ENCODE results near the gene NUDT19.
A peak's percentile ranks its signal among the peaks of the same experiment; 100 is the strongest.

NUDT19 gene

DNA sequence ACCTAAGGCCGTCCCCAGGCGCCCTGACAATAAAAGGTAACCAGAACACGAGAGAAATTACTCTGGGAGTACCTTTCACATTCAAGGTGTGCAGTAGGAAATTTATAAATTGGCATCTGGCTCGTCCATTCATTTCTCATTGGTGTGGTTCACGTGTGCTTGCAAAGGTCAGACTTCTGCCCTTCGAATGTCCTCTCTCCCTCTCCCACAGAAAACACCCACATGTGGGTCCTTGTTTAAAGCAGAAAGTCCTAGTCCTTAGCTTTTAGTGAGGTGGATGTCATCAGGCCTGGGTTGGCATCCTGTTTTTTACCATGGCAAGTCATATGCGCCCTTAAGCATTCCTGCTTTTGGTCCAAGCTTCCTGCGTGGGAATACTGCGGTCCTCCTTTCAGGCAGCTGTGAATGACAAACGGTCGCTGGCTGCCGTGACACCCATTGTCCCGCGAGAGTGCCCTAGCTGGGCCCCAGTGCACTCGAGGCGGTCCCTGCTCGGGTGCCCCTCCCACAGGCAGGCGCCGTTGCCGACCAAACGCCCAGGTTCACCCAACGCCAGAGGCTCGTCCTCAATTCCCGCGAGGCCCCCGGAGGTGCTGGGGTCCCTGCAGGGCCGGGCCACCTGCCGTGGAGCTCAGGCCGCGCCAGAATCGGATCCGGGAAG is at the start of gene NUDT19 (continued):
- TF ChIP-seq, protein P1, sequence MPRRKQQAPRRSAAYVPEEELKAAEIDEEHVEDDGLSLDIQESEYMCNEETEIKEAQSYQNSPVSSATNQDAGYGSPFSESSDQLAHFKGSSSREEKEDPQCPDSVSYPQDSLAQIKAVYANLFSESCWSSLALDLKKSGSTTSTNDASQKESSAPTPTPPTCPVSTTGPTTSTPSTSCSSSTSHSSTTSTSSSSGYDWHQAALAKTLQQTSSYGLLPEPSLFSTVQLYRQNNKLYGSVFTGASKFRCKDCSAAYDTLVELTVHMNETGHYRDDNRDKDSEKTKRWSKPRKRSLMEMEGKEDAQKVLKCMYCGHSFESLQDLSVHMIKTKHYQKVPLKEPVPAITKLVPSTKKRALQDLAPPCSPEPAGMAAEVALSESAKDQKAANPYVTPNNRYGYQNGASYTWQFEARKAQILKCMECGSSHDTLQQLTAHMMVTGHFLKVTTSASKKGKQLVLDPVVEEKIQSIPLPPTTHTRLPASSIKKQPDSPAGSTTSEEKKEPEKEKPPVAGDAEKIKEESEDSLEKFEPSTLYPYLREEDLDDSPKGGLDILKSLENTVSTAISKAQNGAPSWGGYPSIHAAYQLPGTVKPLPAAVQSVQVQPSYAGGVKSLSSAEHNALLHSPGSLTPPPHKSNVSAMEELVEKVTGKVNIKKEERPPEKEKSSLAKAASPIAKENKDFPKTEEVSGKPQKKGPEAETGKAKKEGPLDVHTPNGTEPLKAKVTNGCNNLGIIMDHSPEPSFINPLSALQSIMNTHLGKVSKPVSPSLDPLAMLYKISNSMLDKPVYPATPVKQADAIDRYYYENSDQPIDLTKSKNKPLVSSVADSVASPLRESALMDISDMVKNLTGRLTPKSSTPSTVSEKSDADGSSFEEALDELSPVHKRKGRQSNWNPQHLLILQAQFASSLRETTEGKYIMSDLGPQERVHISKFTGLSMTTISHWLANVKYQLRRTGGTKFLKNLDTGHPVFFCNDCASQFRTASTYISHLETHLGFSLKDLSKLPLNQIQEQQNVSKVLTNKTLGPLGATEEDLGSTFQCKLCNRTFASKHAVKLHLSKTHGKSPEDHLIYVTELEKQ (tag by site-specific recombination; IDR thresholded peaks at IDR 0.05; ENCODE audit: borderline replicate concordance): no peak; the same call in 1 of the 2 replicates
- TF ChIP-seq, protein P2, sequence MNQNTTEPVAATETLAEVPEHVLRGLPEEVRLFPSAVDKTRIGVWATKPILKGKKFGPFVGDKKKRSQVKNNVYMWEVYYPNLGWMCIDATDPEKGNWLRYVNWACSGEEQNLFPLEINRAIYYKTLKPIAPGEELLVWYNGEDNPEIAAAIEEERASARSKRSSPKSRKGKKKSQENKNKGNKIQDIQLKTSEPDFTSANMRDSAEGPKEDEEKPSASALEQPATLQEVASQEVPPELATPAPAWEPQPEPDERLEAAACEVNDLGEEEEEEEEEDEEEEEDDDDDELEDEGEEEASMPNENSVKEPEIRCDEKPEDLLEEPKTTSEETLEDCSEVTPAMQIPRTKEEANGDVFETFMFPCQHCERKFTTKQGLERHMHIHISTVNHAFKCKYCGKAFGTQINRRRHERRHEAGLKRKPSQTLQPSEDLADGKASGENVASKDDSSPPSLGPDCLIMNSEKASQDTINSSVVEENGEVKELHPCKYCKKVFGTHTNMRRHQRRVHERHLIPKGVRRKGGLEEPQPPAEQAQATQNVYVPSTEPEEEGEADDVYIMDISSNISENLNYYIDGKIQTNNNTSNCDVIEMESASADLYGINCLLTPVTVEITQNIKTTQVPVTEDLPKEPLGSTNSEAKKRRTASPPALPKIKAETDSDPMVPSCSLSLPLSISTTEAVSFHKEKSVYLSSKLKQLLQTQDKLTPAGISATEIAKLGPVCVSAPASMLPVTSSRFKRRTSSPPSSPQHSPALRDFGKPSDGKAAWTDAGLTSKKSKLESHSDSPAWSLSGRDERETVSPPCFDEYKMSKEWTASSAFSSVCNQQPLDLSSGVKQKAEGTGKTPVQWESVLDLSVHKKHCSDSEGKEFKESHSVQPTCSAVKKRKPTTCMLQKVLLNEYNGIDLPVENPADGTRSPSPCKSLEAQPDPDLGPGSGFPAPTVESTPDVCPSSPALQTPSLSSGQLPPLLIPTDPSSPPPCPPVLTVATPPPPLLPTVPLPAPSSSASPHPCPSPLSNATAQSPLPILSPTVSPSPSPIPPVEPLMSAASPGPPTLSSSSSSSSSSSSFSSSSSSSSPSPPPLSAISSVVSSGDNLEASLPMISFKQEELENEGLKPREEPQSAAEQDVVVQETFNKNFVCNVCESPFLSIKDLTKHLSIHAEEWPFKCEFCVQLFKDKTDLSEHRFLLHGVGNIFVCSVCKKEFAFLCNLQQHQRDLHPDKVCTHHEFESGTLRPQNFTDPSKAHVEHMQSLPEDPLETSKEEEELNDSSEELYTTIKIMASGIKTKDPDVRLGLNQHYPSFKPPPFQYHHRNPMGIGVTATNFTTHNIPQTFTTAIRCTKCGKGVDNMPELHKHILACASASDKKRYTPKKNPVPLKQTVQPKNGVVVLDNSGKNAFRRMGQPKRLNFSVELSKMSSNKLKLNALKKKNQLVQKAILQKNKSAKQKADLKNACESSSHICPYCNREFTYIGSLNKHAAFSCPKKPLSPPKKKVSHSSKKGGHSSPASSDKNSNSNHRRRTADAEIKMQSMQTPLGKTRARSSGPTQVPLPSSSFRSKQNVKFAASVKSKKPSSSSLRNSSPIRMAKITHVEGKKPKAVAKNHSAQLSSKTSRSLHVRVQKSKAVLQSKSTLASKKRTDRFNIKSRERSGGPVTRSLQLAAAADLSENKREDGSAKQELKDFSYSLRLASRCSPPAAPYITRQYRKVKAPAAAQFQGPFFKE (tag by site-specific recombination; IDR thresholded peaks at IDR 0.05; ENCODE audit: borderline replicate concordance): 0 out of 2 replicates have a peak, but pooled peaks have one; percentile 55
- TF ChIP-seq ZBTB7A (tag by site-specific recombination; IDR thresholded peaks at IDR 0.05; ENCODE audit: low read depth) (peak; percentile 75; the same call in 1 of the 2 replicates), HOXC10 (CRISPR knock-in tag; IDR thresholded peaks at IDR 0.05) (no peak), ZBTB21 (tag by site-specific recombination; IDR thresholded peaks at IDR 0.05) (peak; percentile 65), ZNF626 (tag by site-specific recombination; IDR thresholded peaks at IDR 0.05) (no peak), SALL2 (tag by site-specific recombination; IDR thresholded peaks at IDR 0.05; ENCODE audit: borderline replicate concordance) (no peak), ZNF792 (tag by site-specific recombination; IDR thresholded peaks at IDR 0.05) (no peak), ZNF843 (tag by site-specific recombination; IDR thresholded peaks at IDR 0.05) (no peak), TRIM28 (IDR thresholded peaks at IDR 0.05; ENCODE audit: borderline replicate concordance, low read length) (no peak), ZNF184 (tag by site-specific recombination; IDR thresholded peaks at IDR 0.05) (no peak), ZNF112 (tag by site-specific recombination; IDR thresholded peaks at IDR 0.05) (no peak), ZNF426 (tag by site-specific recombination; IDR thresholded peaks at IDR 0.05) (no peak), ZBTB20 (tag by site-specific recombination; IDR thresholded peaks at IDR 0.05) (peak; percentile 30; the same call in 1 of the 2 replicates), KLF16 (tag by site-specific recombination; IDR thresholded peaks at IDR 0.05) (peak; percentile 78), ZNF660 (tag by site-specific recombination; IDR thresholded peaks at IDR 0.05) (peak; percentile 92), ZBTB8A (tag by site-specific recombination; IDR thresholded peaks at IDR 0.05) (peak; percentile 100), ZNF133 (tag by site-specific recombination; IDR thresholded peaks at IDR 0.05) (no peak), GLI4 (tag by site-specific recombination; IDR thresholded peaks at IDR 0.05) (0 out of 2 replicates have a peak, but pooled peaks have one; percentile 32), ZNF394 (tag by site-specific recombination; IDR thresholded peaks at IDR 0.05; ENCODE audit: borderline replicate concordance) (peak; percentile 65; the same call in 1 of the 2 replicates), ZEB2 (tag by site-specific recombination; IDR thresholded peaks at IDR 0.05) (peak; percentile 76), SCRT1 (tag by site-specific recombination; IDR thresholded peaks at IDR 0.05; ENCODE audit: borderline replicate concordance) (peak; percentile 74)
- TF ChIP-seq, protein P3, sequence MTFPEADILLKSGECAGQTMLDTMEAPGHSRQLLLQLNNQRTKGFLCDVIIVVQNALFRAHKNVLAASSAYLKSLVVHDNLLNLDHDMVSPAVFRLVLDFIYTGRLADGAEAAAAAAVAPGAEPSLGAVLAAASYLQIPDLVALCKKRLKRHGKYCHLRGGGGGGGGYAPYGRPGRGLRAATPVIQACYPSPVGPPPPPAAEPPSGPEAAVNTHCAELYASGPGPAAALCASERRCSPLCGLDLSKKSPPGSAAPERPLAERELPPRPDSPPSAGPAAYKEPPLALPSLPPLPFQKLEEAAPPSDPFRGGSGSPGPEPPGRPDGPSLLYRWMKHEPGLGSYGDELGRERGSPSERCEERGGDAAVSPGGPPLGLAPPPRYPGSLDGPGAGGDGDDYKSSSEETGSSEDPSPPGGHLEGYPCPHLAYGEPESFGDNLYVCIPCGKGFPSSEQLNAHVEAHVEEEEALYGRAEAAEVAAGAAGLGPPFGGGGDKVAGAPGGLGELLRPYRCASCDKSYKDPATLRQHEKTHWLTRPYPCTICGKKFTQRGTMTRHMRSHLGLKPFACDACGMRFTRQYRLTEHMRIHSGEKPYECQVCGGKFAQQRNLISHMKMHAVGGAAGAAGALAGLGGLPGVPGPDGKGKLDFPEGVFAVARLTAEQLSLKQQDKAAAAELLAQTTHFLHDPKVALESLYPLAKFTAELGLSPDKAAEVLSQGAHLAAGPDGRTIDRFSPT (tag by site-specific recombination; IDR thresholded peaks at IDR 0.05): peak; percentile 84
- TF ChIP-seq, protein P4, sequence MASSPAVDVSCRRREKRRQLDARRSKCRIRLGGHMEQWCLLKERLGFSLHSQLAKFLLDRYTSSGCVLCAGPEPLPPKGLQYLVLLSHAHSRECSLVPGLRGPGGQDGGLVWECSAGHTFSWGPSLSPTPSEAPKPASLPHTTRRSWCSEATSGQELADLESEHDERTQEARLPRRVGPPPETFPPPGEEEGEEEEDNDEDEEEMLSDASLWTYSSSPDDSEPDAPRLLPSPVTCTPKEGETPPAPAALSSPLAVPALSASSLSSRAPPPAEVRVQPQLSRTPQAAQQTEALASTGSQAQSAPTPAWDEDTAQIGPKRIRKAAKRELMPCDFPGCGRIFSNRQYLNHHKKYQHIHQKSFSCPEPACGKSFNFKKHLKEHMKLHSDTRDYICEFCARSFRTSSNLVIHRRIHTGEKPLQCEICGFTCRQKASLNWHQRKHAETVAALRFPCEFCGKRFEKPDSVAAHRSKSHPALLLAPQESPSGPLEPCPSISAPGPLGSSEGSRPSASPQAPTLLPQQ (tag by site-specific recombination; IDR thresholded peaks at IDR 0.05): peak; percentile 99
- TF ChIP-seq, protein P5, sequence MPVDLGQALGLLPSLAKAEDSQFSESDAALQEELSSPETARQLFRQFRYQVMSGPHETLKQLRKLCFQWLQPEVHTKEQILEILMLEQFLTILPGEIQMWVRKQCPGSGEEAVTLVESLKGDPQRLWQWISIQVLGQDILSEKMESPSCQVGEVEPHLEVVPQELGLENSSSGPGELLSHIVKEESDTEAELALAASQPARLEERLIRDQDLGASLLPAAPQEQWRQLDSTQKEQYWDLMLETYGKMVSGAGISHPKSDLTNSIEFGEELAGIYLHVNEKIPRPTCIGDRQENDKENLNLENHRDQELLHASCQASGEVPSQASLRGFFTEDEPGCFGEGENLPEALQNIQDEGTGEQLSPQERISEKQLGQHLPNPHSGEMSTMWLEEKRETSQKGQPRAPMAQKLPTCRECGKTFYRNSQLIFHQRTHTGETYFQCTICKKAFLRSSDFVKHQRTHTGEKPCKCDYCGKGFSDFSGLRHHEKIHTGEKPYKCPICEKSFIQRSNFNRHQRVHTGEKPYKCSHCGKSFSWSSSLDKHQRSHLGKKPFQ (tag by site-specific recombination; IDR thresholded peaks at IDR 0.05): peak; percentile 46

Measured in HEK293 (cell line).